Neural cell (in vitro differentiated cells): ENCODE data around the gene ABCA4. TPM values are rescaled to one million over a fixed set of nuclear protein-coding genes. Genes with fewer than 3 reads are reported as not detected.

Experiments used
- H2AFZ ChIP-seq: fragments of 200-600, 300-800 bp; sonication (generic), shearing (Covaris generic); 2 replicates; pipeline ENCODE4 v1.6.0; 2014; ENCODE audit warnings: low read depth, mild to moderate bottlenecking, antibody characterized with exemption, low read length, moderate library complexity
- H3F3A ChIP-seq: fragments of 200-600 bp; shearing (Covaris generic); 2 replicates; pipeline ENCODE4 v1.6.1; 2016; ENCODE audit warnings: mild to moderate bottlenecking, moderate library complexity, mixed read lengths, antibody characterized with exemption, low read length; ENCODE audit not compliant: insufficient read depth, poor library complexity, severe bottlenecking
- H3K27ac ChIP-seq: fragments of 200-600, 300-800 bp; sonication (generic), shearing (Covaris generic); 2 replicates; pipeline ENCODE4 v1.5.1; 2014; ENCODE audit warnings: mild to moderate bottlenecking, low read length, moderate library complexity
- H3K27me3 ChIP-seq: fragments of 300-800, 200-600 bp; sonication (generic), shearing (Covaris generic); 2 replicates; pipeline ENCODE4 v1.6.0; 2014; ENCODE audit warnings: mild to moderate bottlenecking, low read depth, low read length, moderate library complexity; ENCODE audit not compliant: insufficient read depth
- H3K36me3 ChIP-seq: fragments of 300-800, 200-600 bp; sonication (generic), shearing (Covaris generic); 2 replicates; pipeline ENCODE4 v1.5.1; 2014; ENCODE audit warnings: mild to moderate bottlenecking, antibody characterized with exemption, low read length, moderate library complexity; ENCODE audit not compliant: insufficient read depth
- H3K4me2 ChIP-seq: fragments of 300-800, 200-600 bp; sonication (generic), shearing (Covaris generic); 2 replicates; pipeline ENCODE4 v1.6.0; 2014; ENCODE audit warnings: mild to moderate bottlenecking, low read length
- H3K4me3 ChIP-seq: fragments of 300-800, 200-600 bp; sonication (generic), shearing (Covaris generic); 2 replicates; pipeline ENCODE4 v1.5.1; 2014; ENCODE audit warnings: mild to moderate bottlenecking, low read length, moderate library complexity
- H3K79me2 ChIP-seq: fragments of 200-600 bp; shearing (Covaris generic); replicated peaks from 2 replicates; pipeline ENCODE4 v1.6.0; 2014; ENCODE audit warnings: mild to moderate bottlenecking, low read length, moderate library complexity; ENCODE audit not compliant: insufficient read depth
- H3K9ac ChIP-seq: fragments of 300-800, 200-600 bp; sonication (generic), shearing (Covaris generic); 2 replicates; pipeline ENCODE4 v1.6.1; 2016; ENCODE audit warnings: mild to moderate bottlenecking, low read length, mixed read lengths
- H3K9me2 ChIP-seq: fragments of 200-600 bp; shearing (Covaris generic); 2 replicates; pipeline ENCODE4 v1.6.1; 2016; ENCODE audit warnings: mild to moderate bottlenecking, low read length, mixed read lengths; ENCODE audit not compliant: insufficient read depth
- H3K9me3 ChIP-seq: fragments of 200-600, 300-800 bp; sonication (generic), shearing (Covaris generic); 2 replicates; pipeline ENCODE4 v1.6.1; 2016; ENCODE audit warnings: mild to moderate bottlenecking, mixed run types, low read length, moderate library complexity, mixed read lengths
- H4K20me1 ChIP-seq: fragments of 200-600 bp; shearing (Covaris generic); 2 replicates; pipeline ENCODE4 v1.6.1; 2016; ENCODE audit warnings: mild to moderate bottlenecking, mixed run types; ENCODE audit not compliant: insufficient read depth
- CTCF ChIP-seq: fragments of 450-650 bp; IDR thresholded peaks from 2 replicates; pipeline ENCODE4 v1.5.1; 2014; ENCODE audit warnings: antibody characterized with exemption, mild to moderate bottlenecking, moderate library complexity; ENCODE audit not compliant: poor library complexity, severe bottlenecking
- EP300 ChIP-seq: fragments of 450-650 bp; conservative IDR thresholded peaks from 2 replicates; pipeline ENCODE4 v1.6.1; 2014; ENCODE audit warnings: antibody characterized with exemption, mild to moderate bottlenecking, moderate library complexity; ENCODE audit not compliant: poor library complexity, severe bottlenecking
- EZH2 ChIP-seq: fragments of 200-600, 300-800 bp; shearing (Covaris generic), sonication (generic); IDR thresholded peaks from 2 replicates; pipeline ENCODE4 v1.6.1; 2014; ENCODE audit warnings: antibody characterized with exemption, low read length, borderline replicate concordance, mild to moderate bottlenecking; ENCODE audit not compliant: insufficient read depth, poor library complexity, severe bottlenecking
- MXI1 ChIP-seq: fragments of 450-650 bp; conservative IDR thresholded peaks from 2 replicates; pipeline ENCODE4 v1.6.1; 2014; ENCODE audit warnings: antibody characterized with exemption, mild to moderate bottlenecking; ENCODE audit not compliant: poor library complexity, severe bottlenecking
- POLR2AphosphoS5 ChIP-seq: IDR thresholded peaks from 2 replicates; pipeline ENCODE4 v1.6.1; 2012
- RAD21 ChIP-seq: fragments of 450-650 bp; conservative IDR thresholded peaks from 2 replicates; pipeline ENCODE4 v1.6.1; 2014; ENCODE audit warnings: antibody characterized with exemption, mild to moderate bottlenecking, moderate library complexity
- SMC3 ChIP-seq: fragments of 450-650 bp; conservative IDR thresholded peaks from 2 replicates; pipeline ENCODE4 v1.6.1; 2014; ENCODE audit warnings: antibody characterized with exemption, mild to moderate bottlenecking, moderate library complexity; ENCODE audit not compliant: poor library complexity
- TAF1 ChIP-seq: IDR thresholded peaks from 2 replicates; pipeline ENCODE4 v1.6.1; 2012; ENCODE audit warnings: low read depth
- polyA plus RNA-seq: library from polyadenylated mRNA; depleted of rRNA; stranded (reverse); fragments of >200 nt; gene quantifications from 2 replicates; pipeline ENCODE4 v1.2.3, GENCODE V29; 2014
- TF ChIP-seq, protein P1 (sequence below): IDR thresholded peaks from 2 replicates; pipeline ENCODE4 v1.6.1; 2012; ENCODE audit warnings: borderline replicate concordance

ABCA4 gene
- polyA plus RNA-seq, 1 donor from 2014 or later, result not detected

GRCh38 chr1:94019327-94019726, 101.6 kb downstream of the ABCA4 start:
- Histone ChIP-seq H2AFZ (no peak overlapping the region), H3K27ac (no peak overlapping the region), H3K36me3 (no peaks in the 10 kb centered on the region), H3F3A (no peaks in the 10 kb centered on the region), H3K4me2 (no peak overlapping the region), H4K20me1 (no peaks in the 10 kb centered on the region), H3K9me2 (no peaks in the 10 kb centered on the region), H3K9ac (no peak overlapping the region), H3K4me3 (no peak overlapping the region), H3K9me3 (no peaks in the 10 kb centered on the region), H3K27me3 (no peaks in the 10 kb centered on the region), H3K79me2 (no peaks in the 10 kb centered on the region)
- TF ChIP-seq MXI1, result no peak
- TF ChIP-seq EZH2, result no peak
- no peak for TF ChIP-seq RAD21
- TF ChIP-seq TAF1, result no peak
- TF ChIP-seq CTCF, result no peak
- TF ChIP-seq POLR2AphosphoS5, result no peak
- TF ChIP-seq EP300, result no peak
- TF ChIP-seq, protein P1, sequence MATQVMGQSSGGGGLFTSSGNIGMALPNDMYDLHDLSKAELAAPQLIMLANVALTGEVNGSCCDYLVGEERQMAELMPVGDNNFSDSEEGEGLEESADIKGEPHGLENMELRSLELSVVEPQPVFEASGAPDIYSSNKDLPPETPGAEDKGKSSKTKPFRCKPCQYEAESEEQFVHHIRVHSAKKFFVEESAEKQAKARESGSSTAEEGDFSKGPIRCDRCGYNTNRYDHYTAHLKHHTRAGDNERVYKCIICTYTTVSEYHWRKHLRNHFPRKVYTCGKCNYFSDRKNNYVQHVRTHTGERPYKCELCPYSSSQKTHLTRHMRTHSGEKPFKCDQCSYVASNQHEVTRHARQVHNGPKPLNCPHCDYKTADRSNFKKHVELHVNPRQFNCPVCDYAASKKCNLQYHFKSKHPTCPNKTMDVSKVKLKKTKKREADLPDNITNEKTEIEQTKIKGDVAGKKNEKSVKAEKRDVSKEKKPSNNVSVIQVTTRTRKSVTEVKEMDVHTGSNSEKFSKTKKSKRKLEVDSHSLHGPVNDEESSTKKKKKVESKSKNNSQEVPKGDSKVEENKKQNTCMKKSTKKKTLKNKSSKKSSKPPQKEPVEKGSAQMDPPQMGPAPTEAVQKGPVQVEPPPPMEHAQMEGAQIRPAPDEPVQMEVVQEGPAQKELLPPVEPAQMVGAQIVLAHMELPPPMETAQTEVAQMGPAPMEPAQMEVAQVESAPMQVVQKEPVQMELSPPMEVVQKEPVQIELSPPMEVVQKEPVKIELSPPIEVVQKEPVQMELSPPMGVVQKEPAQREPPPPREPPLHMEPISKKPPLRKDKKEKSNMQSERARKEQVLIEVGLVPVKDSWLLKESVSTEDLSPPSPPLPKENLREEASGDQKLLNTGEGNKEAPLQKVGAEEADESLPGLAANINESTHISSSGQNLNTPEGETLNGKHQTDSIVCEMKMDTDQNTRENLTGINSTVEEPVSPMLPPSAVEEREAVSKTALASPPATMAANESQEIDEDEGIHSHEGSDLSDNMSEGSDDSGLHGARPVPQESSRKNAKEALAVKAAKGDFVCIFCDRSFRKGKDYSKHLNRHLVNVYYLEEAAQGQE, result no peak
- TF ChIP-seq SMC3, result no peak

DNA sequence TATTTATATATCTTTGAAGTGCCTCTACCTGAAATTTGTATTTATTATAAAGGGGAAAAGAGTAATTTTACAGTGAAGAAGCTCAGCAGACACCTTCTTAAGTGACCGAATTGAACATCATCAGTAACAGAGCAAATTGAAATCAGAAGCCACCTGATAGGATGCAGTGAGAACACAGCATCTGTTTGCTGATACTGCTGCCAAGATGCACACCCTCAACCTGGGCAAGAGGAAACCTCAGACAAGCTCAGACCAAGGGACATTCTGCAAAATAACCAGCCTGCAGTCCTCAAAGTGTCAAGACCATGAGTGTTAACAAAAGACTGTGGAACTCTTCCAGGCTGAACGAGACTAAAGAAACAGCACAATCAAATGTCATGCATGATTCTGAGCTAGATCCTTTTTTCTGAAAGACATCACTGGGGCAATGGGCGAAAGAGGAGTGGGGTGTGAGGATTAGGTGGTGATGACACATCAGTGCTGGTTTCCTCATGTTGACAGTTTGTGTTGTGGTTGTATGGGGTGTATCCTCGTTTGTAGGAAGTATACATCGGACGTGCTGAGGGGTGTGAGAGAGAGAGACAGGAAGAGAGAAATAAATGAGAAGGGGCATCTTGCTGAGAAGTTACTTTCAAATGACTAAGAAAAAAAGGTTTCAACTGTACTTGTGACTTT, 103.7 kb downstream of the ABCA4 start:
- Histone ChIP-seq H3K4me2 (no peak overlapping the region), H3K9ac (no peak overlapping the region), H3F3A (no peaks in the 10 kb centered on the region), H3K9me2 (no peaks in the 10 kb centered on the region), H3K79me2 (no peaks in the 10 kb centered on the region), H4K20me1 (no peaks in the 10 kb centered on the region), H3K4me3 (no peak overlapping the region), H3K9me3 (no peaks in the 10 kb centered on the region), H2AFZ (no peak overlapping the region), H3K27me3 (no peaks in the 10 kb centered on the region), H3K27ac (no peak overlapping the region), H3K36me3 (no peaks in the 10 kb centered on the region)
- TF ChIP-seq CTCF, result no peak
- no peak for TF ChIP-seq POLR2AphosphoS5
- TF ChIP-seq SMC3, result no peak
- TF ChIP-seq RAD21, result no peak
- no peak for TF ChIP-seq MXI1
- TF ChIP-seq EP300, result no peak
- TF ChIP-seq EZH2, result no peak
- TF ChIP-seq, protein P1, result no peak
- TF ChIP-seq TAF1, result no peak
